AML-193 (cell line): ENCODE data around the gene SYT9.

Experiments used
- DNase-seq, 2 experiments: peaks; one replicate each; lab custom pipeline; 2025; lab: John Stamatoyannopoulos, UW

Gene SYT9

DNA sequence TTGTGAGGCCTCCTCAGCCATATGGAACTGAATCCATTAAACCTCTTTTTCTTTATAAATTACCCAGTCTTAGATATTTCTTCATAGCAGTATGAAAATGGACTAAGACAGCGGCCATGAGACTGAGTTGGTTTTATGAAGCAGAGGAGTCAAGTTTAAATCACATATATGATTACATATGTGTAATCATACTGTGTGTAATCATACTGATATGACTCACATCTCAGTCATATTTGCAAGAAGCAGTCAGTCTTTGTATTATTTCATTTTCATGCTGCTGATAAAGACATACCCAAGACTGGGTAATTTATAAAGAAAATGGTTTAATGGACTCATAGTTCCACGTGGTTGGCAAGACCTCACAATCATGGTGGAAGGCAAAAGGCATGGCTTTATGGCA, 89.8 kb downstream of the SYT9 start:
- no peak for DNase-seq

DNA sequence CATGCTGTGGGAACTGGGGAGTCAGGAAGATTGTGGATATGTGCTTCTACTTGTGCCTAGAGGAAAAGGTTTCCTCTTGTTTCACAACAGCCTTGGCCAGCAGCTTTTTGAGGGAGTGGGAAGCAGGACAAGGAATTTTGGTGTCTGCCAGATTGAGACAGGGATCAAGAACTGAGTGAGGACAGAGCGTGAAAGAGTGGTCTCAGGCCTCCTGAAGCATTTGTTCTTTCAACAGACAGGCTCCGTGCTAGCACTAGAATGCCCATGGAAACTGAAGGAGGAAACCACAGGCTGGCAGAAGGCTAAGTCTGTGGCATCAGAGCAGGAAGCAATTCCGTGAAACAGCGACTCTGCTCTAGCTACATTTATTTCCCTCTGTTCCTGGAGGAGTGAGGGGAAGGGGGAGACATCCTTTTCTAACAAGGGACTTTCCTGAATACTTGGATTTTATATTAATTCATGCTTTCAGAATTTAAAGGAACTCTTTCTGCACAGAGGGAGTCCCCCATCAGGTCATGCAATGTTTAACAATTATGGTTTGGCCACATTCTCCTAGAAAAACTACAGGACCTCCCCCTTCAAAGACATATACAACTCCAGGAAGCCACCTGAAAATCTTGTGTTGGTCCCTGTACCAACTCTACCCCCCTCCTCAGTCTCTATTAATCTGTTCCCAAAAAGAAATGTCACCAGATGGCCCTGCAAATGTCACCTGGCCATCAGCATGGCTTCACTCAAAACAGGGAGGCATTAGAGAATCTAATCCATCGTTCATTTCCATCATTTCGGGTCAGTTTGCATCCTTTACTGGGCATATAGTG, 96.1 kb downstream of the SYT9 start:
- DNase-seq, result no peak

DNA sequence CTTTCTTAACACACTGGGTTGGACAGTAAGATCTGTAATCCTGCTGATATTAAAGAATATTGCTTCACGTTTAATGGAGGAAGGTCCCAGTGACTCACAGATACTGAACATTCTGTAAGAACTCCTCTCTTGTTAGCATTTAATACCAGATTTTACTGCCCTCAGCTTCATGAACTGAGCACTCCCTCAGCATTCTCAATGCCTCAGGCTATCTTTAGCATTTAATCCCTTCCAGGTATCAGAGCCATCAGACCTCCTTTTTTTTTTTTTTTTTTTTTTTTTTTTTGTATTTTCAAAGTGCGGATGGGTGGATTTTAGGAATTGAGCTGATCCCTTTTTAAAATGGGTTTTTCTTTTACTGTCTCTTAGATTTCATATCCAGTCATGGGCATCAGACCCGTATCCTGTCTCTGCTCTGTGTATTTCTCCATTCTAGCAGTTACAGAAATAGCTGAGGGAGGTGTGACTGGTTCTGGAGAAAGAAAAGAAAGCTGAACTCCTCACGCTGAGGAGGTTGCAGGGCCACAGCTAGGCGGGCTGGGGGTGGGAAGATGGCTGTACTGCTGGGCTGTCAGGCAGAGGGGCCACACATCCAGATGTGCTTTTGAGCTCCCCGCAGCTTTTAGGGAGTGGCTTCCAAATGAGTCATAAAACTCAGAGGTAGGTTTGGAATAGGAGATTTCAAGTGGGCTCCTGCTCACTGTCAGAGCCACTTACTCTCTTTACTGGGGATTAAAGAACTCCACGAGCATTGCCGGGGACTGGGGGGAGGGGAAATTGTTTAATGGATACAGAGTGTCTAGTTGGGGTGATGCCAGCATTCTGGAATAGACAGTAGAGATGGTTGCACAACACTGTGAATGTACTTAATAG, 97.0 kb downstream of the SYT9 start:
- no peak for DNase-seq

DNA sequence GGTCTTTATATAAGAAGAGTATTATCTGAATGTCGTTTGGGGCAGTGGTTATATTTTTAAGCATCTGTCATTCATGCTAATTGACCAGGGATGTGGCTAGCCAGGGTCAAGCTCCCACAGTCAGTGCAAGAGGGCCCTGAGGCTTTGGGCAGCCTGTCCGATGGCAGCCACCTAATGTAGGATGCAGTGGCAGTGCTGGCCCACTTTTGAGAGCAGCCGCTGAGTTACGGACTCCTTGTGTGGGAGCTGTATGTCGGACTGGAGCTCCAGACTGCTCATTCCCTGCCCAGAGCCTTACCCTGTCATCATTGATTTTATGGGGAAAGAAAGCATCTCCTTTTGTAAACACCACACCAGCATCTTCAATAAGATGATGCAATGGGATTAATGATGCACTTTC, 99.5 kb downstream of the SYT9 start:
- DNase-seq, result no peak

DNA sequence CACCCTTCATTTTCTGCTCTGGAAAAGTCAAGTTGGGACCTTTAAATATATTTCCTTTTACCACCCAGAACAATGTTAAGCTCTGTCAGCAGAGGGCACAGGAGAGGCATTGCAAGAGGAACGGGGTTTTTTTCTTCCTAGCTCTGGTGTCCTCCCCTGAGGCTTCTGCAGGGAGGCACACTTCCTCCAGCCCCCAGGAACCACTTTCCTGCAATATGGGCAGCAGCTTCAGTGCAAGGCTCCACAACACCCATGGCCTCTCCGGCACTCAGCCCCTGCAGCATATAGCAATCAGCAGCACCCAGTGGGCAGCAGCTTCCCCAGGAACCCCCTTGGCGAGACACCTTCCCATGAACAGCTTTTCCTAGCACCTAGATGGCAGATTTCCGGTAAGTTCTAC, 101.4 kb downstream of the SYT9 start:
- peak; percentile 29 to 49 for DNase-seq

DNA sequence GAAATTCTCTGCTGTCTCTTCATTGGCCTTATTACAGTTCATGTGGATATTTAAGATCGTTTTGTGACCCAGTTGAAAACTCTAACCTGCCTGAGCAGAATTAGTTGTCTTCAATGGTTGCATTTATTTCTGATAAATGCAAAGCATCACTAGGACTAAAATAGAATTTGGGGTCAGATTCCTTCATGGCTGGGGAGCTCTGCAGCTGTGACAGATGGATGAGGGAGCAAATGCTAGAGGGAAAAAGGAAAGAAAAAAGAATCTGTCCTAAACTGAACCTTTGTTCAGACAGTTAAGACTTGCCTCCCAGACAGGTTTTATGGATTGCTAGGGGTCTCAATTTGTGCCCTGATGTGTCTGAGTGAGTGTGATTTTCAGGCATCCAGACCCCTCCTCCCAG, 113.0 kb downstream of the SYT9 start:
- DNase-seq, result no peak

DNA sequence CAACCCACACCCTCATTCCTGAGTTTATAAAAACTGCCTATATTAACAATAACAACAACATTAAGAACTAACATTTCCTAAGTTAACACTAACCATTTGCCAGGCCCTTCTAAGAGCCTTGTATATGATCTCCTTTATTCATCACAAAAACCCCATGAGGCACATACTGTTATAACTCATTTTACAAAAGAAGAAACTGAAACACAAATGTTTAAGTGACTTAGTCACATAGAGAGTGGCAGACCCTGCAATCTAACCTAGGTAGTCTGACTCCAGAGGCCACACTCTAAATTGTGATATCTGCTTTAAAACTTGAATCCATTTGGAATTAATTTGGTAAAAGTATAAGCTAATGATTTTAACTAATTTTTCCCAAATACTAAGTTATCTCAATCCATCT, 116.1 kb downstream of the SYT9 start:
- DNase-seq, result no peak

DNA sequence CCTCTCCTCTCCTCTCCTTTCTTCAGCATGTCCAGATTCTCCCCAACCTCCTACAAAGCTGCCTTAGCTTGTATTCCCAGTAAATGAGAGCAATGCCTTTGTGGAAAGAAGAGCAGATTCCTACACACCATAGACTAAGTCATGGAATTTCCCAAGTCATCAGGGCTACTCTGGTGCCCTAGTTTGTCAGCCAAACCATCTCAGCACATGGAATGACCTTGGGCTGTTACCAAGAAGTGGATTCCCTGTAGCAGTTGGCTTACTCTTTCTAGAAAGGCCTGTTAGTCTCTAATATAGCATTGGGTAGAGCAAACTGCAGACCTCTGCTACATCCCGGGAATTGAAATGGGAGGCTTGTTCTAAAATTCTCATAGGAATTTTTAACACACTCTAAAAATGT, 124.7 kb downstream of the SYT9 start:
- DNase-seq, result no peak

DNA sequence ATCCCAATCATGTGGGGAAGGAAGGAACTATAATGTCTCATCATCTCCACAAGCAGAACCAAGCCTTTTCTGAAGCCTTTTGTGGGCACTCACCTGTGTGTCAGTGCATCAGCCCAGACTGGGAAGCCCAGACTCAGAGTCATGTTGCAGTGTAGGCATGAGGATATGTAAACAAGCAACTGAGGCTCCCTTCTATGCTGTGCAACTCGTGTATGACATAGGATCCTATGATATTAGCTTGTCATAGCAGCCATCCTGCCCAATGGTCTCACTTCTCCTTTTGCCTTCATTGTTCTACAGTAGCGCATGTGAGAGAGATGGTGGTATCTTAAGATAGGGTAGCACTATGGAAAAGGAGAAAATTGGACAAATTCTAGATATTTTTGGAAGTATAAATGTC, 130.2 kb downstream of the SYT9 start:
- DNase-seq, result no peak

DNA sequence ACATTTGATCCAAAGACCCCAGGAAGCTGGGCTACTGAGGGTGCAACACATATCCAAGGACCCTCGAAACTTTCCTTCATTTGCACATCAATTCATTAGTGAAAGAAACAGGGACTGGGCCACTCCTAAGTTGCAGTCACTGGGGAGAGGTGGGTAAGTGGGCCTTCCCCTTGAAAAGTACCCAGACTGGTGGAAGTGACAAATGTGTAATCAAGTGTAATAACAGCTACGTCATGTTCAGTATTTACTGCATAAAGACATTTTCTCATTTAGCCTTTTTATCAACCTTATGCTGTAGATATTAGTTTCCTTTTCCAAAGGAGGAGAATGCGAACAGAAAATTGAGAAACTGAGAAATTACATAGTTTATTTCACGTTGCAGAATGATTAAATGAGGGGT, 131.7 kb downstream of the SYT9 start:
- DNase-seq, result no peak

DNA sequence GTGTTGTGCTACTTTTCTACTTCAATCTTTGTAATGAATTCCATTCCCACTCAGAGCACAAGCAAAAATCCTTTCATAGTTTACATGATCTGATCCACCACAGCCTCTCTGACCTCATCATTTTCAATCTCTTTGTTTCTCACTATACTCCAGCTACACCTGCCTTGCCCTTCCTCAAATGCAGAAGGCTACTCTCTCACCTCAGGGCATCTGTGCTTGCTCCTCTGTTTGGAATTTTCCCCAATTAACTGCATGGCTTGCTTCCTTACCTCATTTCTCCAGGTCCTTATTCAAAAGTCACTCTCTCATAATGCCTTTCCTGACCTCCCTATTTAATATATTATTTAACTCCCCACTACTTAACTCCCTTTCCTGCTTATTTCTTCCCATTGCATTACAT, 133.0 kb downstream of the SYT9 start:
- DNase-seq, result no peak

DNA sequence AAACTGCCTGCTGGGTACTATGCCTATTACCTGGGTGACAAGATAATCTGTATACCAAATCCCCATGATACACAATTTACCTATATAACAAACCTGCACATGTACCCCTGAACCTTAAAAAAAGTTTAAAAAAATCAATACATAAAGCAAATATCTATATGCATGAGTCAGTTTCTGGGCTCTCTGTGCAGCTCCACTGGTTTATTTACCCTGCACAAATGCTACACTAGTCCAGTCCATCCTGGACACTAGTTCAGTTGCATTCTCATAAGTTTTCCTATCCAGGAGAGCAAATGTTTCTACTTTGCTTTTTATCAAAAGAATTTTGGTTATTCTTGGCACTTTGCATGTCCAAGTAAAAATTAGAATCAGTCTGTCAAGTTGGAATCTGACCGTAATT, 133.8 kb downstream of the SYT9 start:
- DNase-seq, result no peak

DNA sequence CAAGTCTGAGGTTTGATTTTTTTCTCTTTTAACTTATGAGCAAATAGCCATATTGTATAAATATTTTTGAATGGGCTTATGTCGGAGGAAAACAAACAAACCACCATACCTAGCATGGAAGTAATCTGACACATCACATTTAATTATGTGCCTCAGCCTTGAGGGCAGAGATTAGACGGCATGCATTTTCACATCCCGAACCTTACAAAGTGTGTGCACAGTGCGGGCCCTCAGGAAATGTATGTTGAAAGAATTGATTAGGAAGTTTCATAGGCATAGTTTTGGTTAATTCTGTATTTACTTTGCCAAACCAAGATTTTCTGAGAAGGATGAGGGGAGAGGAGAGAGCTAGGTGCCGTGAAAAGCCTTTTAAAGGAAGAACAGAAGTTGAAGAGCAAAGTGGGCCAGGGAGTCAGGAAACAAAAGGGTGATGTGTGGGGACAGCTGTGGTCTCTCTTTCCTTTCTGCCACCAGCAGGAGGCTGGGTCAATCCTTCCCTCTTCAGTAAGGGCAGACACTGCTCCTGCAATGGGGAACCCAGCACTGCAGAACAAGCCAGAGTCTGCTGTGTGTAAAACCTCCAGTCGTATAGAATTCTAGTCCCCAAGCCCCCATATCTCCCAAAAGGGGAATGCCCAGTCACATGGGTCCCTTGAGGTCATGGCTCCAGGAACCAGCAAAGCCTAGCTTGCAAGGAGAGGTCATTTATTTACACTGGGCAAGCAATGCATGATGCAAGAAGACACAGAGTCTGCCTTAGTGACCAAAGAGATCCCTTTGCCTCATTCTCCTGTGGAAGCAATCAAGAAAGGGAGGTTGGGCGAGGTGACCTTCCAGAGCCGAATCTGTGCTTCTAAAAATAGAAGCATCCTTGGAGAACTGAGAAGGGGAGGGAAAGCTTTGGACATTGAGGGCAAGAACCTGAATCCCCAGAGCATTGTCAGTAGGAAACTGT, 162.5 kb downstream of the SYT9 start:
- DNase-seq, result no peak

DNA sequence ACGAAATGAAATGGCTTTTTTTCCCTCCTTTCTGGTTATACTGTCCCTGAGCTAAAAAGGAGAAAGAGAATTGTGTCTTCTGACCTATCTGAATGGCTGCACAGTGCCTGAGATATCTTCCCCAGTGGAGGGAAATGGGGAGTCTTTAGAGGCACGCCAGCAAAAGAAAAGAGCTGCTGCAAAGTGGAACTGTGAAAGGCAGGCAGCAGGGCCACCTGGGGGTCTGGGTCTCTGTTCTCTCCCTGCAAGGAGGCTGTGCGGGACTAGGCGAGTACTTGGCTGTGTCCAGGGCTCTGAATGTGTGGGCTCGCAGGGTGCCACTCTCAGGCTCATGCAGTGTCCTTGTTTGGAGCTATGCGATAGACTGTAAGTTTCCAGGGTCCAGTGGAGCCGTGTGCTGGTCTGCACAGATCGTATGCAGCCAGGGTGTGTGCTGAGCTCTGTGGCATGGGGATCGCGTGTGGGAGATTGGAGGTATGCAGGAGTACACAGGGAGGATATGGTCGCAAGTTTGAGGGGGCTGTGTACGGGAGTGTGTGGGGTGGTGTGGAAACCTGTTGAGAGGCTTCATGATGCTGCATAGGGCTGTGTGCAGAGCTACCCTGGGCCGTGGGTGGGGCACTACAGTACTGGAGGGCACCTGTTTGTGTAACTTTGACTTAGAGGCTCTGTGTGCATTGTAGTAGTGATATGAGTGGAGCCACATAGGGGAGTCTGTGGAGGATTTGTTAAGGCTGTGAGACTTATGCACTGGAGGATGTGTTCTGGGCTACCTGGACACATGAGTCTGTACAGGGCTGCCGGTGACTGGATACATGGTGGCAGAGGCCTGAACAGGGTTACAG, 163.5 kb downstream of the SYT9 start:
- DNase-seq, result no peak

DNA sequence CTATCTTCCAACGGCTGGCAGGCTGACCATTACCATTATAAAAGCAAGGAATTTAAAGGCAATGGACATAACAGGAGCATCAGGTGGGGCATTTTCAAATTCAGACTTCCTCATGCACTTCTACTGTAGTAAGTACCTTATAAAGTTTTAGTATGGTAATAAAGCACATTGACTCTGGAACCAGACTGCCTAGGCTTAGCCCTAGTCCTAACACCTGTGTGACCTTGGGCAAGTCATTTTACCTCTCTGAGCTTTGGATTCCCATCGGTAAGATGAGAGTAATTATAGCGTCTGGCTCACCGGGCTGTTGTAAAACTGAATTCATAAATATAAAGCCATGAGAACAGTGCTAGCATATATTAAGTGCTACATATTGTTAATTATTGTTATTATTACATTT, 164.4 kb downstream of the SYT9 start:
- DNase-seq, result no peak

DNA sequence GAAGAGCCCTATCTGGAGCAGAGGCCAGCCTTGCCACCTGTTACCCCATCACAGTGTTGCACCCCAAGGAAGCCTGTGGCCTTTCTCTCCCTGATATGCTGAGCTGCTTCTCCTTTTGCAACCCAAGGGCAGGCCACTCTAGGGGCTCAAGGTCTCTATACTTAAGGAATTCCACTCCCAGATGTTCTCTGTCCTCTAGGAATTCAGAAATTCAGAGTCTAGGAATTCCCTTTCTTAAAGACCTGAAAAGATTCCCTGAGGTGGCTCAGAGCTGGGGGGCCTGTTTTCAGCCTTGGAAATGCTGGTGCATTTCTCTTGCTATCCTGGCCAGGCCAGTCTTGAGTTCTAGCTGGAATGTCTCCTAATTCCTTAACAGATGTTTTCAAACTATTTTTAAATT, 165.6 kb downstream of the SYT9 start:
- no peak for DNase-seq

DNA sequence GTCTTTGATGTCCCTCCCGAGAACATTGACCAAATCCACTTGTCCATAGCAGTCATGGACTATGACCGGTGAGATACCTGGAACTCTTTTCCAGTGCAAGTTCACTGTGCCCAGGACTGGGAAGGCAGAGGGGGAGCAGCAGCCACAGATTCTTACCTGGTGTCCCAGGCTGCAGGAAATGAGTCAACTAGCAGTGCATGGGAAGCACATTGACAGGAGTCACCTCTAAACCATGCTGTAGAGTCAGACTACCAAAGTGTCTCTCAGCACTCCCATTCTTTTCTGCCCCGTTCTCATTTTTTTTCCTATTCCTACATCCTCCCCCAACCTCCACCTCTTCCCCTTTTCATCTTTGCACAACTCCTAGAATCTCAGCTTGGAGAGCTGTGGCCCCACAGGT, 166.4 kb downstream of the SYT9 start:
- no peak for DNase-seq

DNA sequence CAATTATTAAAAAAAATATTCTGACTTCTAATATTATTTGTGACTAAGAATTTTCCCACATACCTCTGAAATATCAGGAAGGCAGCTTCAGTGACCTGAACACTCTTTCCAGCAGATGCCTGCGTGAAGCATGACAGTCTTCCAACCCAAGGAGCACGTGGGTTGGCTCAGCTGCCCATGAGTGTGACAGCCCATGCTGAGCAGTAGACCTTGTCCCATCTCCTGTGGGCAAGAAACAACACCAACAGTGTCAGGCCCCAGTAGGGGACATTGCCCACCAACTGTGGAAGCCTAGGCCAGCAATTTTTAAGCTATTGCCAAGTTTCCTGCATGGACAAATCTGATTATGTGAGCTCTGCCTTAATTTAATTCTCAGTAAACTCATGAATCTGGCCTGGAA, 167.2 kb downstream of the SYT9 start:
- no peak for DNase-seq

DNA sequence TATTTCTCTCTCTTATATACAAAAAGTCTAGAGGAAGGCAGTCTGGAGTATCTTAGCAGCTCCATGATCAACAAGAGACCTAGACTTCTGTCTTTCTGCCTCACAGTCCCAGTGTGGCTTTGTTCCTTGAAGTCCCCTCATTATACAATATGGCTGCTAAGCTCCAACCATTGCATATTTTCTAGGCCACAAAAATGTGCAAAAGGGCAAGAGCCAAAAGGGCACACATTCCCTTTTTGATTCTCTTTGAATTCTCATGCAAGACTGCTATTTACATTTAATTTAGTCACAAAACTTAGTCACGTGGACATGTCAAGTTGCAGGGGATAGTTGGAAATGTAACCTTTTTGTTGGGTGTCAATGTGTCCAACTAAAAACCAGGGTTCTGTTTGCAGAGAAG, 169.4 kb downstream of the SYT9 start:
- DNase-seq, result no peak

DNA sequence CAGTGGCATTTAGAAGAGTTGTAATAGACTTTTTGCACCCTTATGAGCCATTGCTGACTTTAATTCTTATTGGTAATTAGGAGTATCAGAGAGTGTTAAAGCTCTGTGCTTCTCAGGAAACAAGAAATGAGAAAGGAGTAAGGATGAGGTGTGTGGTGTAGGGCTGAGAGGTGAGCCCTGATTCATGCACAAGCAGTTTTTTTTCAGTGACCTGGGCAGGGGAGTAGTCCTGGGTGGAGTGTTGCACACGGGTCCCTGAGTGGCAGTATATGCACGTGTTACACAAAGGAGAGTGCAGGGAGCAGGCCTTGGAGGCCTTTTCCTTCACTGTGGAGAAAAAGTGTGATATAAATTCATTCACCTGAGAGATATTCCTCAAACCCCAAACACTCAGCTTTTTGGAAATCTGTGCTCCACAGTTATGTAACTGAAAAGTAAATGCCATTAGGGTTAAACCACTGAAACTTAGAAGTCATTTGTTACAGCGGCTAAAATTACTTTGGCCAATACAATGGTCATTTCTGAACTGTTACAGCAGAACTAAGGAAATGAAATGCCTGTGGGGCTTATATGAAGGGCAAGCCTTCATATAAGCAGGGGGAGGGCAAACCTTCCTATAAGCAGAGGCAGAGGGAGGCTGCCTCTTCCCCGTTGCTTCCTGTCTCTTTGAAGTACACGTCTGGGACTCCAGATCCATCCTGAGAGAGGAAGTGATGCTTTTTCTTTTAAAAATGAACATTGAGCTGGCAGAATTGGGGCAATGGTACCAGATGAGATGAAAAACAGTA, 171.0 kb downstream of the SYT9 start:
- no peak for DNase-seq

DNA sequence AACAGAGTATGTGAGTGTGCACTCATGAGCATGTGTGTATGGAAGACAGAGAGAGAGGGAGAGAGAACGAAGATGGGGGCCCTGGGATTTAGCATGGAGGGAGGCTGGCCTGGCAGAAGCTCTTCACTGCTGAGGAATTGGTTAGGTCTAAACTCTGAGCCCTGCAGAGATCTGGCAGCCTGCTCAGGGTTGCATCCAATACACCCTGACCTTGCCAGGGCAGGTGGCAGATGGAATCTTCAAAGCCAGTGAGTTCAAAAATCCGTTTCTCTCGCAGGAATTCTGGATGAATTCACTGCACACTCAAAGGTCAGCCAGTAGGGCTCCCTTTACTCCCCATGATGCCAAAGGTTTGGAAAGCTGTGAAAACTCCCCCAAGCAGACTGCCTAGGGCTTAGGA, 172.2 kb downstream of the SYT9 start:
- no peak for DNase-seq
